ENCODE results near the gene MFGE8.

GRCh38 chr15:88932875-88933330, 19.7 kb upstream of the MFGE8 start:
- TF ChIP-seq POLR2A (IDR thresholded peaks at IDR 0.05) (no peak), CTCF (IDR thresholded peaks at IDR 0.05) (no peak)

Measured in uterus (tissue), 2 donors.